ENCODE data around the gene VPS37D.
"Not testable (repeated sequence)": the region's sequence is repeated elsewhere in the genome, so short reads cannot be mapped to it uniquely, and the experiment has no call there.

Gene VPS37D

GRCh38 chr7:73703757-73704639 is 36.4 kb downstream of the VPS37D start:
- Histone ChIP-seq H3K4me1 (ENCODE audit: control insufficient read depth in 5 of 5, insufficient read depth in 5 of 5, low read length in 5 of 5) (peaks cover 0 to 9% (median 2%) of the 10 kb centered on the region in 5 donors), H3K9ac (ENCODE audit: low read length in 5 of 5) (no peak overlapping the region), H3K9me3 (ENCODE audit: control insufficient read depth in 5 of 5, low read length in 5 of 5) (no peaks in the 10 kb centered on the region), H3K4me3 (ENCODE audit: low read depth in 1 of 5, low read length in 5 of 5) (no peak overlapping the region), H3K36me3 (ENCODE audit: control insufficient read depth in 5 of 5, insufficient read depth in 5 of 5, low read length in 5 of 5) (peaks cover 0 to 29% (median 21%) of the 10 kb centered on the region in 5 donors), H3K27me3 (ENCODE audit: control insufficient read depth in 5 of 5, insufficient read depth in 4 of 5, low read length in 5 of 5) (no peaks in the 10 kb centered on the region), H3K27ac (ENCODE audit: low read depth, low read length) (no peak overlapping the region)

DNA sequence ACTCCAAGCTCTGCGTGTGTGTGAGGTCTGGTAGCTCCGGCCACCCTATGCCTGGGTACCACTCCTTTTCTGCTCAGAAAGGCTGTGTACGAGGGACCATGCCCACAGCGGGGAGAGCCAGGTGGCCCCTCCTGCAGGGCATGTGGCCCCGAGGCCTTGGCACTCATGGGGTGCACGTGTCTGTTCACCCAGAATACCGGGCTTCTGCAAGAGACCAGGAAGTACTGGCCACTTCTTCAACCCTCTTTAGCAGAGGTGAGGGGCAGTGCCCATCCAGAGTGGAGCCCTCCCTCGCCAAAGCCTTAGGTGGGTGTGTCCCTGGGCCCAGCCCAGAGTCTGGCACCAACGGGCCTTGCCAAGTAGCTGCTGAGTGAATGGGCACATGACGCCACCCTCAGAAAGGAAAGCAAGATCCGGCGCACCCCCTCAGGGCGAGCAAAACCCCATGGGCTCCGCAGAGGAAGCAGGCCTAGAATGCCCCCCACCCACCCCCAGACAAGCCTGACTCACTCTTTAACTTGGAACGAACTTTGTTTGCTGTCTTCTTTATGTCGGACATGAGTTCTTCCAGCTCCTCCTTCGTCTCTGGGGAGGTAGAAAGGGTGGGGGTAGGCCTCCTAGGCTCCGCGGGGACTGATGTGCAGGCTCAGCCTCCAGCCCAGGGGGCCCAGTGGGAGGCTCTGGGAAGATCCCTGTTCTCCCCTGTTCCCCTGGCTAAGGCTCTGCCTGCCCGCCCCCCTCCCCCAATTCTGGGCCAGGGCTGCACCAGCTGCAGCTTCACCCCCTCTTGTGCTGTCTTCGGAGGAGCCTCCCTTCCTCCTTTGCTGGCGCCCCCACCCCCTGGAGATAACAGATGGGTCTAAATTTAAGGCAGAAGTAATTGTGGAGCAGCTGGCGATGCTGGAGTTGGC is 37.3 kb downstream of the VPS37D start:
- Histone ChIP-seq H3K27me3 (ENCODE audit: control insufficient read depth in 5 of 5, insufficient read depth in 4 of 5, low read length in 5 of 5) (no peaks in the 10 kb centered on the region), H3K27ac (ENCODE audit: low read depth, low read length) (no peak overlapping the region), H3K36me3 (ENCODE audit: control insufficient read depth in 5 of 5, insufficient read depth in 5 of 5, low read length in 5 of 5) (peaks cover 0 to 20% (median 12%) of the 10 kb centered on the region in 5 donors), H3K9ac (ENCODE audit: low read length in 5 of 5) (no peak overlapping the region), H3K4me1 (ENCODE audit: control insufficient read depth in 5 of 5, insufficient read depth in 5 of 5, low read length in 5 of 5) (peaks cover 0 to 9% (median 2%) of the 10 kb centered on the region in 5 donors), H3K9me3 (ENCODE audit: control insufficient read depth in 5 of 5, low read length in 5 of 5) (no peaks in the 10 kb centered on the region), H3K4me3 (ENCODE audit: low read depth in 1 of 5, low read length in 5 of 5) (no peak overlapping the region)

DNA sequence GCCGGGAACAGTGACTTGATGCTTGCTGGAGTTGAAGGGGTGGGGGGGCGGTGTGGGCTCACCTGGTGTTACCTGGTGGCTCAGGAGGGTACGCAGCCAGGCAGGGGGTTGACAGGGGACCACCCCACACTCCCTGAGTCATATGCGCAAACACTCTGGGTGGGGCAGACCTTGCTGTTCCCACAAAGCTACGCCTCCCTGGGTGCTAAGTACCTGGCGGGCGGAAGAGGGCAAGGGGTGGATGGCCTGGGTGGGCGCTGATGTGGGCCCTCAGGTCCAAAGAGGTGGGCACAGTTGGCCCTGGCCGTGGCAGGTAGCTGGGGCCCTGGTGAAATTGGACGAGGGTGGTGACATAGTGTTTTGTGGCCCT is 37.9 kb downstream of the VPS37D start:
- H3K27ac ChIP-seq (ENCODE audit: low read depth, low read length), result no peak overlapping the region
- H3K9ac ChIP-seq (ENCODE audit: low read length in 5 of 5), result no peak overlapping the region
- no peaks in the 10 kb centered on the region for H3K27me3 ChIP-seq (ENCODE audit: control insufficient read depth in 5 of 5, insufficient read depth in 4 of 5, low read length in 5 of 5)

GRCh38 chr7:73706126-73707044 is 38.8 kb downstream of the VPS37D start:
- Histone ChIP-seq H3K9ac (ENCODE audit: low read length in 5 of 5) (no peak overlapping the region), H3K27ac (ENCODE audit: low read depth, low read length) (no peak overlapping the region), H3K9me3 (ENCODE audit: control insufficient read depth in 5 of 5, low read length in 5 of 5) (no peaks in the 10 kb centered on the region), H3K4me3 (ENCODE audit: low read depth in 1 of 5, low read length in 5 of 5) (no peak overlapping the region), H3K4me1 (ENCODE audit: control insufficient read depth in 5 of 5, insufficient read depth in 5 of 5, low read length in 5 of 5) (peaks cover 0 to 10% (median 2%) of the 10 kb centered on the region in 5 donors), H3K36me3 (ENCODE audit: control insufficient read depth in 5 of 5, insufficient read depth in 5 of 5, low read length in 5 of 5) (peaks cover 0 to 15% (median 6%) of the 10 kb centered on the region in 5 donors), H3K27me3 (ENCODE audit: control insufficient read depth in 5 of 5, insufficient read depth in 4 of 5, low read length in 5 of 5) (no peaks in the 10 kb centered on the region)

More for the DNA sequence above, 37.9 kb downstream of the VPS37D start:
- no peaks in the 10 kb centered on the region for H3K9me3 ChIP-seq (ENCODE audit: control insufficient read depth in 5 of 5, low read length in 5 of 5)
- peaks cover 0 to 9% (median 2%) of the 10 kb centered on the region in 5 donors for H3K4me1 ChIP-seq (ENCODE audit: control insufficient read depth in 5 of 5, insufficient read depth in 5 of 5, low read length in 5 of 5)
- H3K4me3 ChIP-seq (ENCODE audit: low read depth in 1 of 5, low read length in 5 of 5), result no peak overlapping the region
- peaks cover 0 to 15% (median 10%) of the 10 kb centered on the region in 5 donors for H3K36me3 ChIP-seq (ENCODE audit: control insufficient read depth in 5 of 5, insufficient read depth in 5 of 5, low read length in 5 of 5)

- H3K4me1 ChIP-seq (ENCODE audit: control insufficient read depth in 5 of 5, insufficient read depth in 5 of 5, low read length in 5 of 5), result peaks cover 0 to 13% (median 2%) of the 10 kb centered on the region in 5 donors
- H3K4me3 ChIP-seq (ENCODE audit: low read depth in 1 of 5, low read length in 5 of 5), result no peak overlapping the region
- no peak overlapping the region for H3K9ac ChIP-seq (ENCODE audit: low read length in 5 of 5)
- H3K27ac ChIP-seq (ENCODE audit: low read depth, low read length), result no peak overlapping the region
- peaks cover 0 to 15% (median 5%) of the 10 kb centered on the region in 5 donors for H3K36me3 ChIP-seq (ENCODE audit: control insufficient read depth in 5 of 5, insufficient read depth in 5 of 5, low read length in 5 of 5)
- no peaks in the 10 kb centered on the region for H3K9me3 ChIP-seq (ENCODE audit: control insufficient read depth in 5 of 5, low read length in 5 of 5)
- no peaks in the 10 kb centered on the region for H3K27me3 ChIP-seq (ENCODE audit: control insufficient read depth in 5 of 5, insufficient read depth in 4 of 5, low read length in 5 of 5)
These were observed 39.5 kb downstream of the VPS37D start for GRCh38 chr7:73707045-73707631.

DNA sequence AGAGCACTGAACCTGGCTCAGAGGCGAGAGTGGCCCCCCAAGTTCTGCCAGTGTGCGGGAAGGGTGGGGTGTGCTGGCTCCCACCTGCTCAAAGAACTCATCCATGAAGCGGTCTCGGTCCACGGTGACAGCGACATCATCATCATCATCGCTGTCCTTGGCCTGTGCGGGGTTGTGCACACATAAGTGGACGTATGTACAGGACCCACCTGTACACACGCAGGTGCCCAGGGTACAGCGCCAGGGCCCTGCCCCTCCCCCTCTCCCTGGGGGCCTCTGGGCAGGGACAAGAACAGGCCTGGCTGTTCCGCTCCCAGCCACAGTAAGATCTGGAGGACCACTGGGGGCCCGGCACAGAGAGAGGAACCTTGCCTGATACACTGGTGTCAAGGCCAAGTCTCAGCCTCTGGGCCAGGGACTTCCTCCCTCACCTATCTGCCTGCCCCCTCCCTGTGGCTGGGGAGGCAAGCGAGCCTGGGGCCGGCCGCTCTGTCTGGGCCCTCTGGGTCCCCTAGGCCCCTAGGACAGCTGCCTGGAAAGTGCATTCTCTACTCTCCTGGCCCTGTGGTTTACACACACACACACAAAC is 41.4 kb downstream of the VPS37D start:
- Histone ChIP-seq H3K9ac (ENCODE audit: low read length in 5 of 5) (no peak overlapping the region), H3K27ac (ENCODE audit: low read depth, low read length) (no peak overlapping the region), H3K36me3 (ENCODE audit: control insufficient read depth in 5 of 5, insufficient read depth in 5 of 5, low read length in 5 of 5) (peaks cover 0 to 9% (median 0%) of the 10 kb centered on the region in 5 donors), H3K27me3 (ENCODE audit: control insufficient read depth in 5 of 5, insufficient read depth in 4 of 5, low read length in 5 of 5) (no peaks in the 10 kb centered on the region), H3K4me3 (ENCODE audit: low read depth in 1 of 5, low read length in 5 of 5) (no peak overlapping the region), H3K9me3 (ENCODE audit: control insufficient read depth in 5 of 5, low read length in 5 of 5) (no peaks in the 10 kb centered on the region), H3K4me1 (ENCODE audit: control insufficient read depth in 5 of 5, insufficient read depth in 5 of 5, low read length in 5 of 5) (peaks cover 0 to 12% (median 2%) of the 10 kb centered on the region in 5 donors)

DNA sequence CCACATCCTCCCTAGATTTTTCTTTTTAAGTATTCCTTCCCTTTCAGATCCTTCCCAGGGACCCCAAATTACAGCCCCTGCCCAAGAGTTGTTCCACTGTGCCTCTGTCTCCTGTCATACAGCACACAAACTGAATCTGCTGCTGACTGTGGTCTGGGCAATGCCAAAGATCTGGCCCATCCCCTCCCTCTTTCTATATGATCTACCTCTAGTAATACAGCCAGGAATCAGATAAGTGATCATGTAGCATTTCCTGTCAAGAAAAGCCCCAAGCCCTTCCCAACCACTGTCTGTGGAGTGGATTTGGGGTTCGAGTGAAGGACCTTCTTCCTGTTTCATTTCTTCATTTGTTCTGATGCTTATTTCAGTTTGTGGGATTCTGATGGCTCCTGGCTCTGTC is 45.1 kb downstream of the VPS37D start:
- H3K27me3 ChIP-seq (ENCODE audit: control insufficient read depth in 5 of 5, insufficient read depth in 4 of 5, low read length in 5 of 5), result no peaks in the 10 kb centered on the region
- no peak overlapping the region for H3K4me3 ChIP-seq (ENCODE audit: low read depth in 1 of 5, low read length in 5 of 5)
- H3K9ac ChIP-seq (ENCODE audit: low read length in 5 of 5), result peak overlapping the region in 1 of 5 donors; percentile 20
- peaks cover 0 to 7% (median 0%) of the 10 kb centered on the region in 5 donors for H3K36me3 ChIP-seq (ENCODE audit: control insufficient read depth in 5 of 5, insufficient read depth in 5 of 5, low read length in 5 of 5)
- H3K9me3 ChIP-seq (ENCODE audit: control insufficient read depth in 5 of 5, low read length in 5 of 5), result no peaks in the 10 kb centered on the region
- H3K27ac ChIP-seq (ENCODE audit: low read depth, low read length), result no peak overlapping the region
- peaks cover 3 to 31% (median 18%) of the 10 kb centered on the region in 5 donors for H3K4me1 ChIP-seq (ENCODE audit: control insufficient read depth in 5 of 5, insufficient read depth in 5 of 5, low read length in 5 of 5)

DNA sequence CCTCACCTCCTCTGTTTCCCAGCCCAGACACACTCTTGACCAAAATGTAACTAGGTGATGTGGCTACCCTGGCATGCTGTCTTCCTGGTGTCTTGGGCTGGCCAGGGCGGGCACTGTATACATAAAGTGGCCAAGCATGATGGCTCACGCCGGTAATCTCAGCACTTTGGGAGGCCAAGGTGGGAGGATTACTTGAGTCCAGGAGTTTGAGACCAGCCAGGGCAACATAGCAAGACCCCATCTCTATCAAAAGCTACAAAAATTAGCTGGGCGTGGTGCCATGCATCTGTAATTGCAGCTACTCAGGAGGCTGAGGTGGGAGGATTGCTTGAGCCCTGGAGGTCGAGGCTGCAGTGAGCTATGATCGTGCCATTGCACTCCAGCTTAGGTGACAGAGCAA is 45.7 kb downstream of the VPS37D start:
- Histone ChIP-seq H3K4me1 (ENCODE audit: control insufficient read depth in 5 of 5, insufficient read depth in 5 of 5, low read length in 5 of 5) (peaks cover 3 to 36% (median 24%) of the 10 kb centered on the region in 5 donors), H3K9ac (ENCODE audit: low read length in 5 of 5) (peak overlapping the region in 1 of 5 donors; percentile 20)
- H3K9me3 ChIP-seq (ENCODE audit: control insufficient read depth in 5 of 5, low read length in 5 of 5); H3K27ac ChIP-seq (ENCODE audit: low read depth, low read length); H3K4me3 ChIP-seq (ENCODE audit: low read depth in 1 of 5, low read length in 5 of 5); H3K36me3 ChIP-seq (ENCODE audit: control insufficient read depth in 5 of 5, insufficient read depth in 5 of 5, low read length in 5 of 5); H3K27me3 ChIP-seq (ENCODE audit: control insufficient read depth in 5 of 5, insufficient read depth in 4 of 5, low read length in 5 of 5): not testable (repeated sequence)
